Measurements from ENCODE around the gene CFAP45. TPM values are rescaled to one million over a fixed set of nuclear protein-coding genes. Genes with fewer than 3 reads are reported as not detected.

CFAP45 gene
- total RNA-seq, 1 donor from 2014 or later = 0.74 TPM

GRCh38 chr1:159845751-159846629 is 54.0 kb downstream of the CFAP45 start:
- Mint-ChIP-seq H3K9me3 (ENCODE audit: low read depth) (no peaks in the 10 kb centered on the region), H3K27ac (no peak overlapping the region), H3K4me3 (ENCODE audit: low read depth) (no peak overlapping the region), H3K27me3 (peaks cover 77% of the 10 kb centered on the region), H3K4me1 (ENCODE audit: low read depth) (no peaks in the 10 kb centered on the region), H3K36me3 (ENCODE audit: insufficient read depth) (no peaks in the 10 kb centered on the region)
- no peak for TF ChIP-seq CTCF (IDR thresholded peaks at IDR 0.05; ENCODE audit: unreplicated experiment)
- no peak for DNase-seq (ENCODE audit: low spot score, unreplicated experiment)

GRCh38 chr1:159843459-159843858 is 56.5 kb downstream of the CFAP45 start:
- peaks cover 71% of the 10 kb centered on the region for H3K27me3 Mint-ChIP-seq
- DNase-seq (ENCODE audit: low spot score, unreplicated experiment) = no peak

GRCh38 chr1:159841749-159842148 is 58.2 kb downstream of the CFAP45 start:
- TF ChIP-seq CTCF (IDR thresholded peaks at IDR 0.05; ENCODE audit: unreplicated experiment) = no peak
- Mint-ChIP-seq H3K4me3 (ENCODE audit: low read depth) (no peak overlapping the region), H3K4me1 (ENCODE audit: low read depth) (peaks cover under 1% of the 10 kb centered on the region), H3K27ac (no peak overlapping the region), H3K36me3 (ENCODE audit: insufficient read depth) (no peaks in the 10 kb centered on the region), H3K9me3 (ENCODE audit: low read depth) (no peaks in the 10 kb centered on the region), H3K27me3 (peaks cover 67% of the 10 kb centered on the region)
- no peak for DNase-seq (ENCODE audit: low spot score, unreplicated experiment)

More at GRCh38 chr1:159843459-159843858, 56.5 kb downstream of the CFAP45 start:
- Mint-ChIP-seq H3K4me1 (ENCODE audit: low read depth) (no peaks in the 10 kb centered on the region), H3K27ac (no peak overlapping the region), H3K9me3 (ENCODE audit: low read depth) (no peaks in the 10 kb centered on the region), H3K36me3 (ENCODE audit: insufficient read depth) (no peaks in the 10 kb centered on the region), H3K4me3 (ENCODE audit: low read depth) (no peak overlapping the region)
- no peak for TF ChIP-seq CTCF (IDR thresholded peaks at IDR 0.05; ENCODE audit: unreplicated experiment)

GRCh38 chr1:159839116-159839849 is 60.7 kb downstream of the CFAP45 start:
- H3K36me3 Mint-ChIP-seq (ENCODE audit: insufficient read depth) = no peaks in the 10 kb centered on the region
- TF ChIP-seq CTCF (IDR thresholded peaks at IDR 0.05; ENCODE audit: unreplicated experiment) = no peak
- no peak overlapping the region for H3K4me3 Mint-ChIP-seq (ENCODE audit: low read depth)
- DNase-seq (ENCODE audit: low spot score, unreplicated experiment) = no peak
- H3K4me1 Mint-ChIP-seq (ENCODE audit: low read depth) = peaks cover 3% of the 10 kb centered on the region
- no peak overlapping the region for H3K27ac Mint-ChIP-seq
- peaks cover 71% of the 10 kb centered on the region for H3K27me3 Mint-ChIP-seq
- no peaks in the 10 kb centered on the region for H3K9me3 Mint-ChIP-seq (ENCODE audit: low read depth)

GRCh38 chr1:159838715-159839114 is 61.2 kb downstream of the CFAP45 start:
- H3K9me3 Mint-ChIP-seq (ENCODE audit: low read depth) = no peaks in the 10 kb centered on the region
- no peak for TF ChIP-seq CTCF (IDR thresholded peaks at IDR 0.05; ENCODE audit: unreplicated experiment)
- no peaks in the 10 kb centered on the region for H3K36me3 Mint-ChIP-seq (ENCODE audit: insufficient read depth)
- no peak for DNase-seq (ENCODE audit: low spot score, unreplicated experiment)
- H3K4me3 Mint-ChIP-seq (ENCODE audit: low read depth) = no peak overlapping the region
- peaks cover 3% of the 10 kb centered on the region for H3K4me1 Mint-ChIP-seq (ENCODE audit: low read depth)
- H3K27me3 Mint-ChIP-seq = peaks cover 68% of the 10 kb centered on the region
- no peak overlapping the region for H3K27ac Mint-ChIP-seq
